ENCODE measurements around the gene CD27. TPM values are rescaled to one million over a fixed set of nuclear protein-coding genes. Genes with fewer than 3 reads are reported as not detected.

CD27 gene
- total RNA-seq, 3 donors from 2014 or later: 1.8 to 5.3 (median 3.9) TPM

- intact Hi-C loops (cut with DNase I, micrococcal nuclease): loop anchor here in 1 of 2 donors (5.0 kb wide), 1 partner anchor 34 kb away; no protein-coding TSS in a partner anchor
- ATAC-seq: no peak
- no peak for DNase-seq
- Histone ChIP-seq H3K4me1 (ENCODE audit: low read depth) (peaks cover 14% of the 10 kb centered on the region), H3K4me3 (no peak overlapping the region), H3K9me3 (no peaks in the 10 kb centered on the region), H3K36me3 (ENCODE audit: low read depth) (no peaks in the 10 kb centered on the region)
- TF ChIP-seq, protein P1, sequence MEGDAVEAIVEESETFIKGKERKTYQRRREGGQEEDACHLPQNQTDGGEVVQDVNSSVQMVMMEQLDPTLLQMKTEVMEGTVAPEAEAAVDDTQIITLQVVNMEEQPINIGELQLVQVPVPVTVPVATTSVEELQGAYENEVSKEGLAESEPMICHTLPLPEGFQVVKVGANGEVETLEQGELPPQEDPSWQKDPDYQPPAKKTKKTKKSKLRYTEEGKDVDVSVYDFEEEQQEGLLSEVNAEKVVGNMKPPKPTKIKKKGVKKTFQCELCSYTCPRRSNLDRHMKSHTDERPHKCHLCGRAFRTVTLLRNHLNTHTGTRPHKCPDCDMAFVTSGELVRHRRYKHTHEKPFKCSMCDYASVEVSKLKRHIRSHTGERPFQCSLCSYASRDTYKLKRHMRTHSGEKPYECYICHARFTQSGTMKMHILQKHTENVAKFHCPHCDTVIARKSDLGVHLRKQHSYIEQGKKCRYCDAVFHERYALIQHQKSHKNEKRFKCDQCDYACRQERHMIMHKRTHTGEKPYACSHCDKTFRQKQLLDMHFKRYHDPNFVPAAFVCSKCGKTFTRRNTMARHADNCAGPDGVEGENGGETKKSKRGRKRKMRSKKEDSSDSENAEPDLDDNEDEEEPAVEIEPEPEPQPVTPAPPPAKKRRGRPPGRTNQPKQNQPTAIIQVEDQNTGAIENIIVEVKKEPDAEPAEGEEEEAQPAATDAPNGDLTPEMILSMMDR (IDR thresholded peaks at IDR 0.05): no peak
Observed at GRCh38 chr12:6428326-6428725, 16.4 kb upstream of the CD27 start.

DNA sequence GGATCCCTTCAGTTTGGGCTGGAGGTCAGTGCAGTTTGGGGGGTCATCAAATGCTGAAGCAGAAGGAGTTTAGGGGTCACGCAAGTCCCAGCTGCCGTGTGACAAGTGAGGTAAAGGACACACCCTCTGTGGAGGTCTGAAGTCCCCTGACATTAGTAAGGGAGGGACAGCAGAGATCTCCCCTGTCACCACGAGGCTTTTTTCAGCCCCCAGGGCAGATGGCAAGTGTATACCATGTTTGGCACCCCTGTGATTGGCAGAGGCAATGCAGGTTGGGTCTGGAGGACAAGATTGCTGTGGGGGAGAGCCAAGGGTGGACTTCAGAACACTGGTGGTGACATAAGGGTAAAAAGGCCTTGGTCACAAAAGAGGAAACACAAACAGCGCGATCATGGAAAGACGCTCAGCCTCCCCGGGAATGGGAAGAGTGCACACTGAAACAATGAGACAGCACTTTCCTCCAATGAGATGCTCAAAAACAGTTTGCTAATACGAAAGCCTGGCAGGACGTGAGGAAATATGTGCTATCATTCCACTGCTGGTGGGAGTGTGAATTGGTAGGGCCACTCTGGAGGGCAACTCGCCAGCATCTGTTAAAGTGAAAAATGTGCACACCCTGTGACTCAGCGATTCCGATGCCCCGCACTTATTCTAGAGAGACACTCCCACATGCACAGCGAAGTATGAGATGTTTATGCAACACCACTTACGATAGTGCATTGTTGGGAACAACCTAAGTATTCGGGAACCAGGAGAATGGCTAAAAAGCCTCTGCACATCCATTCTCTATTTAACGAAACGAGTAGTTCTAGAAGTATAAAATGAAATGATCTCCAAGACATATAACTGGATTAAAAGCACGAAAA lies 14.4 kb upstream of the CD27 start:
- peak; percentile 85 for ATAC-seq
- Histone ChIP-seq H3K9me3 (no peaks in the 10 kb centered on the region), H3K4me1 (ENCODE audit: low read depth) (peaks cover 9% of the 10 kb centered on the region), H3K36me3 (ENCODE audit: low read depth) (no peaks in the 10 kb centered on the region), H3K4me3 (no peak overlapping the region)
- TF ChIP-seq, protein P1 (IDR thresholded peaks at IDR 0.05): no peak
- DNase-seq: peak; percentile 71 to 81 (median 80)
- intact Hi-C loops (cut with DNase I, micrococcal nuclease): no loop called here

- Histone ChIP-seq H3K36me3 (ENCODE audit: low read depth) (no peaks in the 10 kb centered on the region), H3K4me3 (no peak overlapping the region), H3K4me1 (ENCODE audit: low read depth) (peaks cover 9% of the 10 kb centered on the region), H3K9me3 (no peaks in the 10 kb centered on the region)
- no peak for DNase-seq
- TF ChIP-seq, protein P1 (IDR thresholded peaks at IDR 0.05): no peak
- ATAC-seq: no peak
- intact Hi-C loops (cut with DNase I, micrococcal nuclease): no loop called here
Observed at GRCh38 chr12:6432991-6433390, 11.8 kb upstream of the CD27 start.

DNA sequence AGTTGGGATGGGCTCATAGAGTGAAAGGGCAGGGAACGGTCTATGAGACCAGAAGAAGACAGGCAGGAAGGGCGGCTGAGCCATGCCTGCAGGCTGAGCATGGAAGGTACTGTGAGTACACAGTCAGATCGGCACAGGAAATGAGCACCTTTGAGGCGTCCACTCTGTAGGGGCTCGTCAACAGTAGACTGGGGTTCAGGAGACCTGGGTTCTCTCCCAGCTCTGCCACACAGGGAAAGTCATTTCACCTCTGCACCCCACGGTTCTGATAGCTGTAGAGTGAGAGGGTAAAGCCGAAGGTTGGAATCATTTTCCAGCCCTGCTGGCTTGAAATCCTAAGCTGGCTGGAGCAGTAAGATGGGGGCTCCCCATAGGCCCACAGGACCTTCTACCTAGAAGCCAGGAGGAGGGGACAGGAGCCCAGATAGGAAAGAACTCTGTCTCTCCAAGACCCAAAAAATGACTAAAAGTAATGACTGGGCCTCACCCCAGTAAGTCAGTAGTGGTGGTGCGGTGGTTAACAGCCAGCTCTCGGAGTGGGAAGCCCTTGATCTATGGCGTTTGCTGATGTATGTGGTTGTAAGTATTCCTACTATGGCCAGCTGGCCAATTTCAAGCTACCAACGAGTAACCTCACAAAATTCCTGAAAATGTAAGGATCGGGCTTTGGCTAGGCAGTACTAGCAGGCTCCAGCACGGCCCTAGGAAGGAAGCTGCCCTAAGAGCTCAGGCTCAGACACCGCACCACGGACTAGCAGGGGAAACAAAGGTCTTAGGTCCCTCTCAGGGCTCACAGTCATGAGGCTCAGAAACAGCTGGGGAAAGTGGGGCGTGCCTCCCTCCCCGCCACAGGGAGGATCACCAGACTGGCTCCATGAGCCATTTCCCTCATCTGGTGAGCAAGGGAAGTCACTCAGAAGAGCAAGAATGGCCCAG lies 10.3 kb upstream of the CD27 start:
- Histone ChIP-seq H3K36me3 (ENCODE audit: low read depth) (no peaks in the 10 kb centered on the region), H3K4me1 (ENCODE audit: low read depth) (peaks cover 9% of the 10 kb centered on the region), H3K9me3 (no peaks in the 10 kb centered on the region), H3K4me3 (no peak overlapping the region)
- intact Hi-C loops (cut with DNase I, micrococcal nuclease): no loop called here
- TF ChIP-seq, protein P1 (IDR thresholded peaks at IDR 0.05): no peak
- peak; percentile 42 for ATAC-seq
- DNase-seq: no peak

- H3K9me3 ChIP-seq: no peaks in the 10 kb centered on the region
- H3K36me3 ChIP-seq (ENCODE audit: low read depth): no peaks in the 10 kb centered on the region
- TF ChIP-seq, protein P1 (IDR thresholded peaks at IDR 0.05): no peak
- no peak overlapping the region for H3K4me3 ChIP-seq
- no peak for DNase-seq
- peaks cover 3% of the 10 kb centered on the region for H3K4me1 ChIP-seq (ENCODE audit: low read depth)
- no peak for ATAC-seq
- intact Hi-C loops (cut with DNase I, micrococcal nuclease): no loop called here
Observed at GRCh38 chr12:6435961-6436715, 8.6 kb upstream of the CD27 start.

Measured in mucosa of descending colon (tissue), 3 donors.